Nephron (organoid): Measurements from ENCODE around the gene L3MBTL4.

ENCODE experiments used
- H3K27ac Mint-ChIP-seq, 3 experiments: 2 replicates each; pipeline ENCODE4 v1.8.0; 2020; ENCODE audit warnings: mixed read lengths in 3 of 3, mild to moderate bottlenecking in 2 of 3, moderate library complexity in 1 of 3
- H3K27me3 Mint-ChIP-seq: 2 replicates; pipeline ENCODE4 v1.8.0; 2021; ENCODE audit warnings: low read depth, mild to moderate bottlenecking, moderate library complexity, mixed read lengths
- H3K36me3 Mint-ChIP-seq: 2 replicates; pipeline ENCODE4 v1.8.0; 2020; ENCODE audit warnings: low read depth, mixed read lengths
- H3K4me1 Mint-ChIP-seq: 2 replicates; pipeline ENCODE4 v1.8.0; 2020; ENCODE audit warnings: mixed read lengths
- H3K4me3 Mint-ChIP-seq, 3 experiments: 2 replicates each; pipeline ENCODE4 v1.8.0; 2020; ENCODE audit warnings: mild to moderate bottlenecking in 3 of 3, mixed read lengths in 3 of 3, moderate library complexity in 2 of 3
- H3K9me3 Mint-ChIP-seq: 2 replicates; pipeline ENCODE4 v1.8.0; 2020; ENCODE audit warnings: mixed read lengths
- TF ChIP-seq, protein P1 (sequence below), 3 experiments: fragments of 200-600 bp; sonication (generic); IDR thresholded peaks; one replicate each; pipeline ENCODE4 v1.5.0; 2021; ENCODE audit warnings: antibody characterized with exemption in 3 of 3; ENCODE audit not compliant: unreplicated experiment in 3 of 3

L3MBTL4 gene

DNA sequence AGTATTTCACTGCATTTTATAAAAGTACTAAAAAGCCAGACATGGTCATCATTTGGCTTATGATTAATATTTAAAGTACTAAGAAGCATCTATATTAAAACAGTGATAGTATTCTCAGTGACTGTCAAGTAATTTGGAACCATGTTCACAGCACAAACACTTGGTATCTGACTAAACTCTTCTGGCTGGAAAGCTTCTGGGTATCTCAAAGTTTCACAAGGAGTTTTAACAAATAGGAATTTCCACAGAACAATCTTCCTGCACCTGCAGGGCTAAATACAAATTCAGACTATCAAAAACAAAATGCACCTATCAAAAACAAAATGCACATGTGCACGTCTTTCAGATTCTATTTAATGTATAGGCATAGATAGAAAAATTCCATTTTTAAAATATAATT is 158.8 kb downstream of the L3MBTL4 start:
- Mint-ChIP-seq H3K27ac (no peak overlapping the region), H3K9me3 (peaks cover 28% of the 10 kb centered on the region), H3K36me3 (peaks cover 16% of the 10 kb centered on the region), H3K27me3 (no peaks in the 10 kb centered on the region), H3K4me3 (no peak overlapping the region), H3K4me1 (peaks cover 18% of the 10 kb centered on the region)
- TF ChIP-seq, protein P1, sequence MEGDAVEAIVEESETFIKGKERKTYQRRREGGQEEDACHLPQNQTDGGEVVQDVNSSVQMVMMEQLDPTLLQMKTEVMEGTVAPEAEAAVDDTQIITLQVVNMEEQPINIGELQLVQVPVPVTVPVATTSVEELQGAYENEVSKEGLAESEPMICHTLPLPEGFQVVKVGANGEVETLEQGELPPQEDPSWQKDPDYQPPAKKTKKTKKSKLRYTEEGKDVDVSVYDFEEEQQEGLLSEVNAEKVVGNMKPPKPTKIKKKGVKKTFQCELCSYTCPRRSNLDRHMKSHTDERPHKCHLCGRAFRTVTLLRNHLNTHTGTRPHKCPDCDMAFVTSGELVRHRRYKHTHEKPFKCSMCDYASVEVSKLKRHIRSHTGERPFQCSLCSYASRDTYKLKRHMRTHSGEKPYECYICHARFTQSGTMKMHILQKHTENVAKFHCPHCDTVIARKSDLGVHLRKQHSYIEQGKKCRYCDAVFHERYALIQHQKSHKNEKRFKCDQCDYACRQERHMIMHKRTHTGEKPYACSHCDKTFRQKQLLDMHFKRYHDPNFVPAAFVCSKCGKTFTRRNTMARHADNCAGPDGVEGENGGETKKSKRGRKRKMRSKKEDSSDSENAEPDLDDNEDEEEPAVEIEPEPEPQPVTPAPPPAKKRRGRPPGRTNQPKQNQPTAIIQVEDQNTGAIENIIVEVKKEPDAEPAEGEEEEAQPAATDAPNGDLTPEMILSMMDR (IDR thresholded peaks at IDR 0.05; ENCODE audit: unreplicated experiment in 3 of 3) = no peak

GRCh38 chr18:6255116-6255705 is 159.5 kb downstream of the L3MBTL4 start:
- Mint-ChIP-seq H3K9me3 (peaks cover 27% of the 10 kb centered on the region), H3K4me3 (peak overlapping the region in 1 of 3 experiments; percentile 29), H3K4me1 (peaks cover 18% of the 10 kb centered on the region), H3K27ac (peak overlapping the region; percentile 41 to 75 (median 62)), H3K36me3 (peaks cover 13% of the 10 kb centered on the region), H3K27me3 (no peaks in the 10 kb centered on the region)
- TF ChIP-seq, protein P1 (IDR thresholded peaks at IDR 0.05; ENCODE audit: unreplicated experiment in 3 of 3) = no peak

- H3K9me3 Mint-ChIP-seq = peaks cover 22% of the 10 kb centered on the region
- peaks cover 18% of the 10 kb centered on the region for H3K4me1 Mint-ChIP-seq
- H3K27me3 Mint-ChIP-seq = no peaks in the 10 kb centered on the region
- peak overlapping the region in 1 of 3 experiments; percentile 1 for H3K4me3 Mint-ChIP-seq
- TF ChIP-seq, protein P1 (IDR thresholded peaks at IDR 0.05; ENCODE audit: unreplicated experiment in 3 of 3) = no peak
- H3K27ac Mint-ChIP-seq = peak overlapping the region; percentile 41 to 75 (median 62)
- peaks cover 10% of the 10 kb centered on the region for H3K36me3 Mint-ChIP-seq
These were observed 160.3 kb downstream of the L3MBTL4 start for GRCh38 chr18:6254456-6254855.

GRCh38 chr18:6251084-6251483 is 163.6 kb downstream of the L3MBTL4 start:
- TF ChIP-seq, protein P1 (IDR thresholded peaks at IDR 0.05; ENCODE audit: unreplicated experiment in 3 of 3) = no peak
- H3K4me3 Mint-ChIP-seq = no peak overlapping the region
- H3K27me3 Mint-ChIP-seq = no peaks in the 10 kb centered on the region
- H3K4me1 Mint-ChIP-seq = peaks cover 17% of the 10 kb centered on the region
- peaks cover 3% of the 10 kb centered on the region for H3K9me3 Mint-ChIP-seq
- H3K27ac Mint-ChIP-seq = no peak overlapping the region
- H3K36me3 Mint-ChIP-seq = no peaks in the 10 kb centered on the region

- no peaks in the 10 kb centered on the region for H3K36me3 Mint-ChIP-seq
- H3K27ac Mint-ChIP-seq = no peak overlapping the region
- H3K27me3 Mint-ChIP-seq = no peaks in the 10 kb centered on the region
- TF ChIP-seq, protein P1 (IDR thresholded peaks at IDR 0.05; ENCODE audit: unreplicated experiment in 3 of 3) = no peak
- peaks cover 4% of the 10 kb centered on the region for H3K4me1 Mint-ChIP-seq
- H3K9me3 Mint-ChIP-seq = peaks cover 3% of the 10 kb centered on the region
- H3K4me3 Mint-ChIP-seq = no peak overlapping the region
These were observed 164.9 kb downstream of the L3MBTL4 start for GRCh38 chr18:6249788-6250187.

- TF ChIP-seq, protein P1 (IDR thresholded peaks at IDR 0.05; ENCODE audit: unreplicated experiment in 3 of 3) = no peak
- no peaks in the 10 kb centered on the region for H3K4me1 Mint-ChIP-seq
- H3K9me3 Mint-ChIP-seq = peaks cover 3% of the 10 kb centered on the region
- no peak overlapping the region for H3K27ac Mint-ChIP-seq
- no peaks in the 10 kb centered on the region for H3K36me3 Mint-ChIP-seq
- no peaks in the 10 kb centered on the region for H3K27me3 Mint-ChIP-seq
- H3K4me3 Mint-ChIP-seq = no peak overlapping the region
These were observed 165.5 kb downstream of the L3MBTL4 start for GRCh38 chr18:6249170-6249569.
